SJCRH30 (cell line): ENCODE data around the gene ZNF235. TPM values are rescaled to one million over a fixed set of nuclear protein-coding genes. Genes with fewer than 3 reads are reported as not detected.

Experiments used
- total RNA-seq: library from RNA; depleted of rRNA; stranded (reverse); fragments of >200 nt; shearing (Covaris generic); gene quantifications from 2 replicates; pipeline ENCODE4 v1.2.3, GENCODE V29; 2014; rRNA removed

Gene ZNF235
- total RNA-seq, 1 experiment from 2014 or later: 8.2 TPM

Other genes with a start within 250 kb of the ZNF235 start
- gene ZNF284, start 232.9 kb downstream of the ZNF235 start, total RNA-seq: 4.0 and 4.7 TPM in 2 replicates
- 18.1 and 26.3 TPM in 2 replicates for gene ZNF224, start 210.7 kb downstream of the ZNF235 start, total RNA-seq
- gene ZNF225, start 191.6 kb downstream of the ZNF235 start, total RNA-seq: 5.1 and 6.3 TPM in 2 replicates
- 10.5 and 11.6 TPM in 2 replicates for gene ZNF234, start 163.5 kb downstream of the ZNF235 start, total RNA-seq
- gene ZNF226, start 139.9 kb downstream of the ZNF235 start, total RNA-seq: 14.8 and 18.0 TPM in 2 replicates
- 20.2 and 22.0 TPM in 2 replicates for gene ZNF227, start 92.5 kb downstream of the ZNF235 start, total RNA-seq
- 0.08 TPM in 2 replicates for gene ZNF233, start 45.1 kb downstream of the ZNF235 start, total RNA-seq
- 8.5 and 11.7 TPM in 2 replicates for gene ZNF112, start 51.7 kb upstream of the ZNF235 start, total RNA-seq
- 1.3 and 2.0 TPM in 2 replicates for gene ZNF285, start 96.6 kb upstream of the ZNF235 start, total RNA-seq
- not detected in 2 replicates for gene ZNF229, start 143.4 kb upstream of the ZNF235 start, total RNA-seq
- gene ZNF180, start 195.5 kb upstream of the ZNF235 start, total RNA-seq: 12.3 and 13.9 TPM in 2 replicates
- gene CEACAM20, start 224.7 kb upstream of the ZNF235 start, total RNA-seq: not detected in 2 replicates